Germinal center (tissue), 1 donor: ENCODE data around the gene KATNBL1.

ENCODE experiments used
- DNase-seq: peaks from one replicate; pipeline ENCODE4 v3.0.0; 2012; ENCODE audit warnings: mixed read lengths, low spot score

KATNBL1 gene

DNA sequence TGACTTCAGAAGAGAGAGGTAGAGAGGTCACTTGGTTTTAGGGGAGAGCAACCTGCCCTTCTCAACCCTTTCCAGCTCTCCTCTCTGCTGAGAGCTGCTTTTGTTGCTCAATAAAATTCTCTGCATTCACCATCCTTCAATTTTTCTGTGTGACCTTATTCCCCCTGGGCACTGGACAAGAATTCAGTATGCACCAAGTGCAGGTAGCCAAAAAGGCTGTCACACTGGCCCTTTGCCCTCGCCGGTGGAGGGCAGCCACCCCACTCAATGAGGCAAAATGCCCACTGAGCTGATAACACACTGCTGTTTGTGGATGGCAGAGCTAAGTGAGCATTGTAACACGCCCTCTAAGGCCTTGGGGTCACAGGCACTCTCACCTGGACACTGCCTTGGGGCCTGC, 95.2 kb downstream of the KATNBL1 start:
- DNase-seq: no peak

- no peak for DNase-seq
Observed at GRCh38 chr15:34114215-34114614, 95.7 kb downstream of the KATNBL1 start.

DNA sequence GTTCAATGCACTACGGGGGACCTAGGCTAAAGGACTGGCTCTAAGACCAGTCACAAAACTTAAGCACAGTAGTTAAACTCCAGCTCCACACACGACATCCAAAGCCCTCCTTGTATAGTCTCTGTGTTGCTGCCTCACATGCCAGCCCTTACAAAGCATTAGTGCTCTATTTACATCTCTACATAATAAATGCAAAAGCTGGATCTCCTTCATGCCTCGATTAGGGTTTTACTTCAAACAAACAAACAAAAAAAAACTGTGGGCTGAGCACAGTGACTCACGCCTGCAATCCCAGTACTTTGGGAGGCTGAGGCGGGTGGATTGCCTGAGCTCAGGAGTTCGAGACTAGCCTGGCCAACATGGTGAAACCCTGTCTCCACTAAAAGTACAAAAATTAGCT, 98.4 kb downstream of the KATNBL1 start:
- no peak for DNase-seq

- DNase-seq: peak; percentile 13
Observed at GRCh38 chr15:34109797-34110663, 99.9 kb downstream of the KATNBL1 start.

- DNase-seq: no peak
Observed at GRCh38 chr15:34107315-34107714, 102.6 kb downstream of the KATNBL1 start.

DNA sequence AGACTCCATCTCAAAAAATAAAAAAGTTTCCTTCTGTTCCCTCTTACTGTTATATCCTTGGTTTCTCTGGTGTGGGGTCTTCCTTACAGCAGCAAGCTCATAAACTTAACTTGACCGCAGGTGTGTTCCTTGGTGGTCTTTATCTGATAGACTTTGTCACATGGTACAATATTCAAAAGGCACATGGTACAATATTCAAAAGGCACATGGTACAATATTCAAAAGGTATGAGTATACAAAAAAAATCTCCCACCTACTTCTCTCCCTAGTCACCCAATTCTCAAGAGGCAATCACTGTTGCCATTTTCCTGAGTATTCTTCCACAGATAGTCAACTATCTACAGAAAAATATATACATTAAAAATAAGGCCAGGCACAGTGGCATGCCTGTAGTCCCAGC, 103.5 kb downstream of the KATNBL1 start:
- DNase-seq: no peak

DNA sequence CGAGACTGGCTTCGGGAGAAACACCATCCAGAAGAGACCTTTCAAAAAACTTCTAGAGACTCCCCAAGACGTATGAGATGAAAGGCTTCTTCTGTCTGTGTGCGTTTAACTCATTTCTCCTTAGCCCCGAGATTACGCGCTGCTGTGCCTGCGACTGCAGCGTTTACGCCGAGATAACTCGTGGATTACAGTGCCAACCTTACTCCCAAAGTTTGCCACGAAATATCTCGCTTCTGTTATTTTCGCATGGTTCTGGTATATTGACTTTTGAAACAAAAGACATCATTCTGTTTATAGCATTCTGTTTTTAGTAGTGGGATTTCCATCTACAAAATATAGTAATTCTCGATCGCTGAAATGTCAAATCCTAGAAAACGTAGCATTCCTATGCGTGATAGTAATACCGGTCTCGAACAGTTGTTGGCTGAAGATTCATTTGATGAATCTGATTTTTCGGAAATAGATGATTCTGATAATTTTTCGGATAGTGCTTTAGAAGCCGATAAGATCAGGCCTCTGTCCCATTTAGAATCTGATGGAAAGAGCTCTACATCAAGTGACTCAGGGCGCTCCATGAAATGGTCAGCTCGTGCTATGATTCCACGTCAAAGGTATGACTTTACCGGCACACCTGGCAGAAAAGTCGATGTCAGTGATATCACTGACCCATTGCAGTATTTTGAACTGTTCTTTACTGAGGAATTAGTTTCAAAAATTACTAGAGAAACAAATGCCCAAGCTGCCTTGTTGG, 107.5 kb downstream of the KATNBL1 start:
- no peak for DNase-seq

- DNase-seq: peak; percentile 94
Observed at GRCh38 chr15:34101366-34102174, 108.3 kb downstream of the KATNBL1 start, which contains the start of the genes EMC7 and PGBD4. TSS of gene EMC7 (minus strand) at chr15:34101862. CDS start at chr15:34101839, 23 bp downstream. TSS of gene PGBD4 (plus strand) at chr15:34102083. CDS start at chr15:34102532, 449 bp downstream.

GRCh38 chr15:34099914-34100313, 110.0 kb downstream of the KATNBL1 start:
- no peak for DNase-seq
